ENCODE data around the gene ABCC12.

ABCC12 gene

DNA sequence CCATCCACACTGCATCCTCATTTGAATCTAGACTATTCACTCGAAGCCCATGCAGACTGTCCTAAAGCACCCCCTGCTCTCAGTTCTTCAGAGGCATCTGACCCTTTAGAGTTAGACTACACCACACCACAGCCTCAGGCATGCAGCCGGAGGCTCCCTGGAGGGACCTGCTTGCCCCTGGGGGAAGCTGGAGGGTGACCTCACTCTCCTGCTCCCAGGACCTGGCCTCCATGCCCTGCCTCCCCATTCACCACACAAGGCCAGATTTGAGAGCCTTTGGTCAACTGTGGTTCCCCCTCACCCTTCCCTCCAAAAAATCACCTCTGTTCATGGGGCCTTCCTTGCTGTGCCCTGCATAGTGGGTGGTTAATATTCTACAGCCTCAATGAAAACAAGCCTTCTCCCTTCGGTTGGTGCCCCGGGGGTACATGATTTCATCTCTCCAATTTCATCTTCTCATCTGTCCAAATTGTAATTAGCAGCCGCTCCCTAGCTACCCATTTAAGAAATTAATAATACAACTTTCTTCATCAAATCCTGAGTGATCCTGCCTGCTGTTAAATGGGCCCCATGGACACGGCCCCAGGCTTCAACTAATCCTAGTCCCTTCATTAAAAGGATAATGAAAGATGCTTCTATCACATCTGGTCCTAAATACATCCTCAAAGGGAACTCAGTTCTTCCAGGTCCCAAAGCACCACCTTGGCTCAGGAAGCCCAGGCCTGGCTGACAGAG, 24.4 kb downstream of the ABCC12 start:
- DNase-seq, result no peak

DNA sequence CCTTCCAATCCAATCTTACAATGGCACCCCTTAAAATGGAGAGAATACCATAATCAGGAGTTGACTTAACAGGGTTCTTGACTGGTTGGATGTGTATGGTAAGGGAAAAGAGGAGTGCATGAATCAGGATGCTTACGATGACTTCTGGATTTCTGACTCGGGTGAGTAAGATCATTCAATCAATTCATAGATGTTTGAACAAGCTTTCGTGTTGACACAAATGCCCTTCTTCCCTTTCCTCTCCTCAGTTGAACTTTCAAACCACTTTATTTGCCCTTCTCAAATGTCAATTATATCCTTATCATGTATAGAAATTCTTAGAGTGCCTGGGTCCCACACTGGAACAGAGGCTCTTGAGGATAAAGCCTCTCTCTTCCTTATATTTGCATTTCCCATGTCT, 25.9 kb downstream of the ABCC12 start:
- DNase-seq, result no peak

DNA sequence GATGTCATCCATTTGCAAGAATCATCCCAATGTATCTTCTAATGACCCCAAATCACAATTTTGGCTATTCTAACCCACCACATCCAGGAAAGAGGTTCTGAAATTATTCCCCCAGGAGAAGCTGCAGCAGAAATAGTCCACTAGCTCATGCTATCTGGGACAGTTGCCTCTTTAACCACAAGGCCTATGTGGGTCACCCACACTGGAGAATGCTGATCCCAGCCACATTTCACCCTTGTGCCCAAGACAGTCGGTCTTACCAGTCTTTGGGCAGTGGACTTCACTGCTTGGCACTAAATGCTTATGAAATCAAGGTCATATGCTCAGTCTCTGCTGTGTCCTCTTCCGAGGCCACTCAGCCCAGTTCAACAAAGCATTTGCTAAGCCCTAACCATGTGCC, 27.0 kb downstream of the ABCC12 start:
- no peak for DNase-seq

DNA sequence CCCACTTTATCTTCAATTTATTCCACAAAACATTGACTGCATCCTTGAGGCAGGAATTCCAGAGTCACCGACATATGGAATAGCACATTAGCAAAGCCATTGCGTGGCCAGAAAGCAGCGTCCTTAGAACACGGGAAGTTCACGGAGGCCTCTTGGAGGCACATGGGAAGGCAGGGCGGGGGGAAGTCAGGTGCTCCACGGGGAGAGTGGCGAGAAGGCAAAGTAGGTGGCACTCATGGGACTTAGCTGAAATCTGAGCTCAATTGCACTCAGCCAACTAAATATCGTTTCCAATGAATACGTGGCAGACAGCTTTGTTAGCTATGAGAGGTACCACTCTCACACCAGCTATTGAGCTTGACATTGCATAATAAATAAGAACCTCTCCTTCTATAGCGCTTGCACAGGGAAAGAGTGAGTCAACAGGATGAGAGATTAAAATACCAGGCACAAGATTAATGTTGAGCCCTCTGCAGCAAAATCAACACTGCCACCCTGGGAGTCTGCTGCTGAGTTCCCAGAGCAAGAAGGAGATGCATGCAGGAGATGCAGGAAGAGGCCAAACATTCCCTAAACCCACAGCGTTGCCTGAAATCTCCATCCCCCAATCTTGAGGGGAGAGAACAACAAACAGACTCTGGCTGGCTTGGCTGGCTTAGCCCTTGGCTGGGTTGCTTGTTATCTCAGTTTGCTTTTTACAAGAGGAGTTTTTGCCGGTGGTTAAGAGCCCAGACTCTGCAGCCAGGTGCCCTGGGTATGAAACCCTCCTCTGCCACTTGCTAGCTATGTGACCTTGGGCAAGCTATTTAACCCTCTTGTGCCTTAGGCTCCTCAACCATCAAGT, 28.8 kb downstream of the ABCC12 start:
- no peak for DNase-seq

DNA sequence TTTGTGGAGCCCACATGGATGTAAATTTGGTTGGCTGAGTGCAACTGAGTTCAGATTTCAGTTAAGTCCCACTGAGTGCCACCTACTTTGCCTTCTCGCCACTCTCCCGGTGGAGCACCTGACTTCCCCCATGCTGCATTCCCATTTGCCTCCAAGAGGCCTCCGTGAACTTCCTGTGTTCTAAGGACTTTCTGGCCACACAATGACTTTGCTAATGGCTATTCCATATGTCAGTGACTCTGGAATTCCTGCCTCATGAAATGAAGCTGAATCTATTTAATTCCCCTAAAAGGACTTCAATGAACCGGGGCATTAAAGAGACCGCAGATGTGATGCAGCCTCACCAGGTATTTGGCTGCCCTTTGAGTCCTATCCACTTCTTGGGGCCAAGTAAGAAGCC, 29.9 kb downstream of the ABCC12 start:
- DNase-seq, result no peak

- no peak for DNase-seq
Observed at GRCh38 chr16:48124266-48124665, 31.5 kb downstream of the ABCC12 start.

DNA sequence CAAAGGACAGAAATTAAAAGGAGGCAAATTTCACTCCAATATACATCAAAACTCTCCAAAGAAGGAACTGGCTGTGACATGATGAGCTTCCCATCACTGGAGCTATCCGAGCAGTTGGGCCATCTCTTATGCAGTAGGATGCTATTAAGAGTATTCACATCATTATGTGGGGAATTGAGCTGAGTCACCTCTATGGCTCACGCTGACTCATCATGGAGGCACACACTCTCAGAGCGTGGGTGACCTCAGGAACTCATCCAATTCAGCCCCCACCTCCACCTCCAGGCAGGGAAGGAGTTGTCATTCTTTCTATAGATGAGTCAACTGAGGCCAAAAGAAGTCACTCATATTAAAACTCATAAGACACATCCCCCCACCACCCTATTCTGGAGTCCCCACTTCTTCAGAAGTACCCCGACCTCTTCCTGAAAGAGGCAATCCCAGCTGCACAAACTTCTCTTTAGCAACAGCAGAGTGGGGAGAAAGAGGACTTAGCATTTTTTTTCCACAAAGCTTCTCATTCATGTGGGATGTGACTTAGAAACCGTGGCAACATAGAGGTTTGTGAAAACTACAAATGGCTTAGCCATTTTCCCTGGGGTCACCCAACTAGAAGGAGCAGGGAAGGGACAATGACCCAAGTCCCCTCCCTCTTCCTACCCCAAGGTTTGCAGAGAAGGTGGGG, 32.5 kb downstream of the ABCC12 start:
- DNase-seq, result no peak

- DNase-seq, result no peak
Observed at GRCh38 chr16:48121276-48121675, 34.5 kb downstream of the ABCC12 start.

DNA sequence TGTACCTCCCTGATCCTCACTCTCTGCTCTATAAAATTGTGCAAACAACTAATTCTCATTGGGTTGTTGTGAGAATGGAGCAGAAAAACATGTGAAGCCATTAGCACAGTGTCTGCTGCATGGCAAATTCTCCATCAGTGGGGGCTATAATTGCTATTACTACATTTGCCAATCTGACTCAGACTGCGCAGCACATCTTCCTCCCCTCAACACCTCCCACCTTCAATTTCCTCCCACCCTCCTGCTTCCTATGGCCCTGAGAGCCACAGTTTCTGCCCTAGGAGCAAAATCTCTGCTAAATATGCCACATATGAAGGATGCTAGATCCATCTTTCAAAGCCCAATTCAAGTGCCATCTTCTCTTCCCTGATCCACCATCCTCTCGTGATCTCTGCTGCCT, 37.0 kb downstream of the ABCC12 start:
- DNase-seq, result no peak

DNA sequence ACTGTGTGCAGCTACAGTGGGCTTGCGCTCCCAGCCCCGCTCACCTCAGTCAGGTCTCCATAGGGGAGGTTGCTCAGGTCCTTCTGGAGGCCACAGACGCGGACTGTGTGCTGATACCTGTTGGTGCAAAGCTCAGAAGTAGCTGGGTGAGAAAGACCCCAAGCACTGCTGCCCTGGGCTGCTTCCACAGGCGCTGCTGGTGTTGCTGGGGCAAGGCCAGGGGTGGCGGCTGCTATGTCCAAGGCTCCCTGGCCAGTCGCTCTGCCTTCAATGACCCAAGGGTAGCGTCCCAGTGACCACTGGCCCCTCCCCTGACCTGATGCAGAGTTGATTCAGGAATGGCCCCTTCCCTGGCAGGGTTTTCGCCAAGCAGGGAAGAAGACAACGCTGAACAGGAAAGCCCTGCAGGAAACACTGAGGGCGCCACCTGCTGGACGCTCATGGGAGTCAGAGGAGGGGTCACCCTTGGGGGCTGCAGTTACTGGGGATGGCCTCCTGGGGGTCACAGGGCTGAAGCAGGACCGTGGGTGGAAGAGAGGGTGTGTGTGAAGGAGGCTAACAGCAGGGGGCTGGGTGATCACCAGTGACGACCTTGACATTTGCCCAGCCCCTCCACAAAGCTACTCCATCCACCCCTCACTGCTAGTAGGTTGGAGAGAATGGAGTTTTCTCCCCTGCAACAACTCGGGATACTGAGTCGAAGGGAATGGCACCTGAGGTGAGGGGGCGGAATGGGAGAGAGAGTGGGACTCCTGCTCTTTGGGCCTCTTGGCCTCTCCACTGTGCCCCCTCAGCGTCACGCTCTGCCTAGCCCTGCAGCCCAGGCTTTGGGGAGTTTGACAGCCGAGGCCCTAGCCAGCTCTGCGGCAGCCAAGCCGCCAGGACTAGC, 38.3 kb downstream of the ABCC12 start:
- DNase-seq, result no peak

DNA sequence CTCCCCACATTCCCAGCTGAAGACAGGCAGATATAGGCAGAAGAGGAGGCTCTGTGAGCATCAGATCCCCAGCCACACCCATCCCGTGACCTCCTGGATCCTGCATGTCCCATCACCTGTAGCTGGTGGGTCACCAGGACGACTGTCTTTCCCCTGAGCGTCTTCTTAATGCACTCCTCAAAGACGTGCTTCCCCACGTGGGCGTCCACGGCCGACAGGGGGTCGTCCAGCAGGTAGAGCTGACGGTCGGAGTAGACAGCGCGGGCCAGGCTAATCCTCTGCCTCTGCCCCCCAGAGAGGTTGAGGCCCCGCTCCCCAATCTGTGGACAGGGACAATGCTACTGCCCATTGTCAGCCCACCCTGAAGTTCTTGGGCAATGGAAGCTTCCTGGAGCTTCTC, 40.5 kb downstream of the ABCC12 start:
- DNase-seq, result no peak

GRCh38 chr16:48114410-48114809, 41.4 kb downstream of the ABCC12 start:
- no peak for DNase-seq

DNA sequence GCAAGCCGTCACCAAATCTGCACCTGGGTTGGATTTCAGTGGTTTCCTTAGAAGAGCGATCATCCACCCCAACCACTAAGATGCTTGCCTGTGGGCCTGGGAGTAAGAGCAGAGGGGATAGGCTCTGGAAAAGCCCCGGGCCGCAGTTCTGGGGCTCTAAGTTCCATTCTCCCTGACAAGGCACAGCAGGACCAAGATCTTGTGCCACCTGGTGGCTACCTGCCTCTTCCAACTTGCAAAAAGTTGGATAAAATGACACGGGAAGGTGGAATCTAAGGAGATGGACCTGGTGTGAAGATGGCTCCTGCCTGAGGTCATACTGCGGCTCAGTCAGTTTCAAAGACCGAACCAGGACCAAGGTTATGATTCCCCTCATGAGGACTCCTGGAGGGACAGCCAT, 42.3 kb downstream of the ABCC12 start:
- no peak for DNase-seq

GRCh38 chr16:48113001-48113400, 42.8 kb downstream of the ABCC12 start:
- DNase-seq, result no peak

DNA sequence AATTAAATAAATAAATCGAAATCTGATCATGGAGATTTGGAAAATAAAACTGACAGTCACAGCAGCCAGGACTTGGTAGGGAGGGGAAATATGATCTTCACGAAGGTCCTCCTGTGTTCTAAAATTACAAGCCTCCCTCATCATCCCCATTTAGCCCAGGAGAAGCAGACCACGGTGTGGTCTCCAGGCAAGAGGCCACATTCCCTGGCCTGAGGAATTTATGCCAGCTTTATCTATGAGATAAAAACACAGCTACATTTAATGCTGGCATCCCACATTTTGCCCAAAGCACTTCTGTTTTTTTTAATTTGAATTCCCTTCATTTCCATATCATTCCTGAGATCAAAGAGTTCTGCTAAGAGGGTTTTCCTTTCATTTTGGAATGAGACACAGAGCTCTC, 43.2 kb downstream of the ABCC12 start:
- no peak for DNase-seq

- no peak for DNase-seq
Observed at GRCh38 chr16:48110982-48111381, 44.8 kb downstream of the ABCC12 start.

GRCh38 chr16:48110000-48110399, 45.8 kb downstream of the ABCC12 start:
- DNase-seq, result no peak

DNA sequence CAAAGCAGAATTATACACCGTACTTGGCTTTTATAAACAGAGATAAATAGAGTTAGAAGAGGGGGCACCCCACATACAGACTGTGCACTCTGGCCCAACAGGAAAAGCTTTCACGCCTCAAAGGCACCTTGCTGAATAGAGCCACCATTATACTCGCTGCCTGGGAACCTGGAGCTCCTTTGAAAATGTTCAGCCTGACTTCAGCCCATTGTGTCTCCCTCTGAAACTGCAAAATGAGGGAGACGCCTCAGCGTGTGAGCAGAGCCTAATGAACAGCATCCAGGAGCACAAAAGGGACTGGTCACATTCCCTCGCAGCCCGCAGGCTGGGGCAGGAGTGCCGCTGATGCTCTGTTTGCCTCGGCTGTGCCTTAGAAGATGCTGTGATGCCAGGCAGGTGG, 46.3 kb downstream of the ABCC12 start:
- no peak for DNase-seq

DNA sequence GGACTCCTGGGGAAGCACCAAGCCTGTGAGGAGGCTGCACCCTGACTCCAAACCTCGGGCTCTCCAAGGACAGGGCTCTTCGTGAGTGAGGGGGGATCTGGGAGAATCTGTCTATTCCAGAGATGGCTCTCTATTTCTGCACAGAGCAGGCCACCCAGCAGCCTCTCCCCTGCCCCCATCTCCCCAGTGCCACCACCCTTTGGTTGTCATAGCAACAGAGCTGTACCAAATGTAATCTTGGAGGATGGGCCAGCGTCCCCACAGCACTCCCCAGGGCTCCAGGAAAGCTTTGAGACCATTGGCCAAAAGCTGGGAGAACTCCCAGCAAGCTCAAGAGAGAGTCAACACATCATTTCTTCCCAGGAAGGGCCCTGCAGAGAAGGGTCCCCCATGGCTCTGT, 49.3 kb downstream of the ABCC12 start:
- no peak for DNase-seq
